ENCODE data around the gene EOGT. TPM values are rescaled to one million over a fixed set of nuclear protein-coding genes. Genes with fewer than 3 reads are reported as not detected.

EOGT gene
- total RNA-seq, 8 experiments from 2014 or later: 3.7 to 36.1 (median 8.2) TPM

Other genes starting within 250 kb of the EOGT start
- 1 to 10 TPM in 5 of 8 experiments, not detected in 3; 1.4 to 3.9 (median 2.5) TPM for gene TAFA4, start 81.1 kb downstream of the EOGT start, total RNA-seq
- 10 to 100 TPM; 24.8 to 50.5 (median 40.1) TPM for gene TMF1, start 38.6 kb upstream of the EOGT start, total RNA-seq
- 10 to 100 TPM; 38.8 to 88.9 (median 62.2) TPM for gene UBA3, start 66.7 kb upstream of the EOGT start, total RNA-seq
- gene ARL6IP5, start 71.3 kb upstream of the EOGT start, total RNA-seq: 100 to 1,000 TPM in 2 of 8 experiments, 10 to 100 TPM in 6; 50.9 to 181 (median 77.8) TPM
- under 1 TPM; 0.08 to 0.62 (median 0.28) TPM for gene LMOD3, start 108.9 kb upstream of the EOGT start, total RNA-seq